ENCODE results near the gene DTX1.

DNA sequence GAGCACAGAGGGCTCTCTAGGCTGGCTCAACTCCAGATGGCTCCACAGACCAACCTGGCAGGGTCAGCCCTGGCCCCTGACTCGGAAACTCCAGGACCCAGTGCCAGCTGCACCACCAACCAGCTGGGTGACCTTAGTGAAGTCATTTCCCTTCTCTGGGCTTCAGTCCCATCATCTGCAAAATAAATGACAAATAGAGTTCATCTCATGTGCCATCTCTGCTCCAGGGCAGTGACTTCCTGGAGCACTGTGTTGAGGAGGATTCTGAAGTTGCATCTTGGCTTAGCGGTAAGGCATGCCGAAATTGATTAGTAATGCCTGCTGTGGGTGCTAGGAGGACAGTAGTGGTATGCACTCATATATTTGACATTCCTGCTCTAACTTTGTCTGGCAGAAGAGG lies 31.5 kb downstream of the DTX1 start:
- TF ChIP-seq, protein P1, sequence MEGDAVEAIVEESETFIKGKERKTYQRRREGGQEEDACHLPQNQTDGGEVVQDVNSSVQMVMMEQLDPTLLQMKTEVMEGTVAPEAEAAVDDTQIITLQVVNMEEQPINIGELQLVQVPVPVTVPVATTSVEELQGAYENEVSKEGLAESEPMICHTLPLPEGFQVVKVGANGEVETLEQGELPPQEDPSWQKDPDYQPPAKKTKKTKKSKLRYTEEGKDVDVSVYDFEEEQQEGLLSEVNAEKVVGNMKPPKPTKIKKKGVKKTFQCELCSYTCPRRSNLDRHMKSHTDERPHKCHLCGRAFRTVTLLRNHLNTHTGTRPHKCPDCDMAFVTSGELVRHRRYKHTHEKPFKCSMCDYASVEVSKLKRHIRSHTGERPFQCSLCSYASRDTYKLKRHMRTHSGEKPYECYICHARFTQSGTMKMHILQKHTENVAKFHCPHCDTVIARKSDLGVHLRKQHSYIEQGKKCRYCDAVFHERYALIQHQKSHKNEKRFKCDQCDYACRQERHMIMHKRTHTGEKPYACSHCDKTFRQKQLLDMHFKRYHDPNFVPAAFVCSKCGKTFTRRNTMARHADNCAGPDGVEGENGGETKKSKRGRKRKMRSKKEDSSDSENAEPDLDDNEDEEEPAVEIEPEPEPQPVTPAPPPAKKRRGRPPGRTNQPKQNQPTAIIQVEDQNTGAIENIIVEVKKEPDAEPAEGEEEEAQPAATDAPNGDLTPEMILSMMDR (IDR thresholded peaks at IDR 0.05; ENCODE audit: low read depth, low read length, missing input control): no peak
- TF ChIP-seq, protein P2, sequence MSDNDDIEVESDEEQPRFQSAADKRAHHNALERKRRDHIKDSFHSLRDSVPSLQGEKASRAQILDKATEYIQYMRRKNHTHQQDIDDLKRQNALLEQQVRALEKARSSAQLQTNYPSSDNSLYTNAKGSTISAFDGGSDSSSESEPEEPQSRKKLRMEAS (IDR thresholded peaks at IDR 0.05): no peak
- TF ChIP-seq YY1 (IDR thresholded peaks at IDR 0.05) (no peak), GABPA (IDR thresholded peaks at IDR 0.05 in 1 of 2, conservative IDR thresholded peaks at IDR 0.05 in 1 of 2) (no peak), RAD21 (IDR thresholded peaks at IDR 0.05) (no peak), SP1 (IDR thresholded peaks at IDR 0.05) (no peak), JUND (IDR thresholded peaks at IDR 0.05) (no peak), FOXA1 (IDR thresholded peaks at IDR 0.05) (no peak), EGR1 (IDR thresholded peaks at IDR 0.05; ENCODE audit: low read depth in 2 of 2) (no peak)

All from liver (tissue), 3 donors.